Endothelial cell of umbilical vein (primary cell): ENCODE data around the gene TMEM38A. TPM values are rescaled to one million over a fixed set of nuclear protein-coding genes. Genes with fewer than 3 reads are reported as not detected.

ENCODE experiments used
- BruUV-seq: library from RNA; stranded (reverse); fragments of 400-500 nt; replicated peaks from 2 replicates; lab custom pipeline; 2021; lab: Mats Ljungman, UMichigan
- CTCF ChIA-PET: fragments of 300-600, 350-600 bp; sonication (Branson Sonifier 250); formaldehyde crosslinking; loops from one replicate; lab custom pipeline; 2021; ENCODE audit warnings: antibody characterized with exemption, inconsistent platforms; lab: Charles Lee
- POLR2A ChIA-PET: fragments of 300-600, 350-600 bp; sonication (Branson Sonifier 250); formaldehyde crosslinking; loops from one replicate; lab custom pipeline; 2021; ENCODE audit warnings: antibody characterized with exemption, inconsistent platforms; lab: Charles Lee
- DNase-seq: peaks from one replicate; pipeline ENCODE4 v3.0.0-alpha.2; 2011; ENCODE audit warnings: low read depth, low spot score
- FAIRE-seq: peaks from 2 replicates; lab custom pipeline; 2011; peaks lifted over from hg19 to GRCh38; lab: Jason Lieb, UNC
- H2AFZ ChIP-seq: 2 replicates; pipeline ENCODE4 v1.6.0; 2012; ENCODE audit warnings: low read depth, low read length, control low read depth, inconsistent platforms
- H3K27ac ChIP-seq: 2 replicates; pipeline ENCODE4 v1.5.1; 2011; ENCODE audit warnings: low read depth, mild to moderate bottlenecking, control low read depth, low read length, moderate library complexity; ENCODE audit not compliant: insufficient read depth
- H3K27me3 ChIP-seq, 2 experiments: 2 replicates each; pipeline versions ENCODE4 v1.6.0 to v1.6.1; 2011; ENCODE audit warnings: low read length in 2 of 2, mixed read lengths in 1 of 2; ENCODE audit not compliant: control insufficient read depth in 2 of 2, insufficient read depth in 2 of 2
- H3K36me3 ChIP-seq, 2 experiments: 2 replicates in 1 of 2; 3 replicates in 1 of 2; pipeline ENCODE4 v1.5.1; 2011; ENCODE audit warnings: low read length in 2 of 2, mild to moderate bottlenecking in 1 of 2, moderate library complexity in 1 of 2; ENCODE audit not compliant: control insufficient read depth in 2 of 2, insufficient read depth in 2 of 2; ENCODE audit errors: extremely low read depth in 1 of 2
- H3K4me1 ChIP-seq: 3 replicates; pipeline ENCODE4 v1.5.1; 2011; ENCODE audit warnings: mild to moderate bottlenecking, low read length; ENCODE audit not compliant: control insufficient read depth, insufficient read depth; ENCODE audit errors: extremely low read depth
- H3K4me2 ChIP-seq: 2 replicates; pipeline ENCODE4 v1.6.1; 2011; ENCODE audit warnings: low read length, control low read depth, mixed read lengths; ENCODE audit not compliant: insufficient read depth
- H3K4me3 ChIP-seq, 3 experiments: fragments of 200-600 bp in 1 of 3; sonication (generic), shearing (Covaris generic) in 1 of 3; replicated peaks in 1 of 3; 2 replicates each; pipeline ENCODE4 v1.5.1; 2011 to 2016; ENCODE audit warnings: control low read depth in 3 of 3, low read length in 3 of 3, mild to moderate bottlenecking in 2 of 3, inconsistent platforms in 1 of 3, low read depth in 1 of 3, moderate library complexity in 1 of 3; ENCODE audit not compliant: insufficient read depth in 1 of 3
- H3K79me2 ChIP-seq: 2 replicates; pipeline ENCODE4 v1.6.0; 2012; ENCODE audit warnings: low read length, inconsistent platforms; ENCODE audit not compliant: control insufficient read depth, insufficient read depth
- H3K9ac ChIP-seq: replicated peaks from 2 replicates; pipeline ENCODE3; 2011; ENCODE audit warnings: low read length, control low read depth; ENCODE audit not compliant: insufficient read depth; ENCODE audit errors: extremely low read depth
- H3K9me1 ChIP-seq: replicated peaks from 3 replicates; pipeline ENCODE4 v1.6.0; 2011; ENCODE audit warnings: mild to moderate bottlenecking, low read length; ENCODE audit not compliant: control insufficient read depth, insufficient read depth; ENCODE audit errors: extremely low read depth
- H3K9me3 ChIP-seq: replicated peaks from 2 replicates; pipeline ENCODE4 v1.5.1; 2012; ENCODE audit warnings: low read length, inconsistent platforms; ENCODE audit not compliant: control insufficient read depth, insufficient read depth
- H4K20me1 ChIP-seq: replicated peaks from 2 replicates; pipeline ENCODE3; 2011; ENCODE audit warnings: mild to moderate bottlenecking, low read length; ENCODE audit not compliant: control insufficient read depth, insufficient read depth; ENCODE audit errors: extremely low read depth
- EZH2 ChIP-seq: IDR thresholded peaks from 2 replicates; pipeline ENCODE4 v1.6.1; 2012; ENCODE audit warnings: borderline replicate concordance, low read depth, mild to moderate bottlenecking, moderate library complexity, low read length, inconsistent platforms; ENCODE audit not compliant: severe bottlenecking
- FOS ChIP-seq: IDR thresholded peaks from 2 replicates; pipeline ENCODE4 v1.6.1; 2011; ENCODE audit warnings: mild to moderate bottlenecking, low read length, moderate library complexity, borderline replicate concordance; ENCODE audit not compliant: insufficient read depth
- GATA2 ChIP-seq: IDR thresholded peaks from 2 replicates; pipeline ENCODE4 v1.7.0; 2011; ENCODE audit warnings: low read depth, mild to moderate bottlenecking, moderate library complexity, mixed read lengths, low read length; ENCODE audit not compliant: insufficient read length, insufficient read depth
- JUN ChIP-seq: IDR thresholded peaks from 2 replicates; pipeline ENCODE4 v1.6.1; 2011; ENCODE audit warnings: borderline replicate concordance, low read depth; ENCODE audit not compliant: insufficient read length, insufficient read depth
- MAX ChIP-seq: IDR thresholded peaks from 2 replicates; pipeline ENCODE4 v1.6.1; 2011; ENCODE audit not compliant: insufficient read depth, insufficient read length
- MYC ChIP-seq: IDR thresholded peaks from one replicate; pipeline ENCODE4 v1.6.1; 2011; ENCODE audit warnings: mild to moderate bottlenecking, low read depth, low read length
- POLR2A ChIP-seq: IDR thresholded peaks from 2 replicates; pipeline ENCODE4 v1.6.1; 2012; ENCODE audit warnings: low read depth, mild to moderate bottlenecking, control low read depth, low read length
- POLR2AphosphoS5 ChIP-seq: IDR thresholded peaks from 2 replicates; pipeline ENCODE4 v1.6.1; 2012; ENCODE audit warnings: low read depth, mild to moderate bottlenecking, control low read depth, low read length, moderate library complexity; ENCODE audit not compliant: insufficient read depth
- dilution Hi-C: fragments of 300-500 bp; cut with MboI; formaldehyde crosslinking; loops from one replicate; pipeline ENCODE4 v1.15.0; 2019; ENCODE audit warnings: low sequenced_read_pairs; ENCODE audit not compliant: extremely low pct_ligation_motif_present
- intact Hi-C: fragments of 100-400 bp; cut with micrococcal nuclease; formaldehyde crosslinking; loops from one replicate; pipeline ENCODE4 v1.10.0; 2022
- polyA plus RNA-seq, 4 experiments: library from polyadenylated mRNA; depleted of rRNA in 3 of 4; stranded (reverse) in 3 of 4; unstranded in 1 of 4; fragments of >200 nt; gene quantifications; 2 replicates each; pipeline versions ENCODE4 v1.2.1 to v1.2.3, GENCODE V29; 2011 to 2012; ENCODE audit warnings: missing spikeins in 1 of 4
- total RNA-seq: library from RNA; stranded (reverse); gene quantifications from 2 replicates; pipeline ENCODE4 v1.2.3, GENCODE V29; 2021
- TF ChIP-seq, protein P1 (sequence below), 2 donors: IDR thresholded peaks; 1 replicate in 1 of 2; 2 replicates in 1 of 2; pipeline ENCODE4 v1.5.1; 2011; ENCODE audit warnings: low read length in 2 of 2, mild to moderate bottlenecking in 2 of 2, moderate library complexity in 2 of 2, control low read depth in 1 of 2, inconsistent platforms in 1 of 2, low read depth in 1 of 2; ENCODE audit not compliant: insufficient read depth in 1 of 2; ENCODE audit errors: extremely low read depth in 1 of 2

Gene TMEM38A
- total and polyA plus RNA-seq, 2 donors (not counting 3 experiments of a cell fraction or from before 2014, with no cell fraction given): 1.6 TPM

DNA sequence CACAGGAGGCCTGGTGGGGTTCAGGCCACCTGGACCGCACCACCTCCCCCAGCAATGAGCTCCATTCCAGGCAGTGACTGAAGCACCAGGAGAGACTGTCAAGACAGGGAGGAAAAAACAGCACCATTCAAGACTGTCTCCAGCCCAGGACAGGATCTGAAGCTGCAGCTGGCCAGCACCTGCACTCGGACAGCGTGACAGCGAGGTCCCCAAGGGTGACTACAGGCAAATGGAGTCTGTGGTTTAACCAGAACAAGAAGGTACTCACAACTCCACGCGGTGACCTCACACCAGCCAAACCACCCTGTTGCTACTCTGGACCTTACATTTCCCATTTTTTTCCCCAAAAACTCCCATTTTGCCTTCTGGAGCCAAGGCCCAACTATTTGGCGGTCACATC lies 42.7 kb upstream of the TMEM38A start:
- dilution Hi-C loops: no loop called here
- ChIA-PET CTCF (interaction anchor here (0.7 kb wide), 1 partner anchor 8 kb away, joined by 3 read pairs; no protein-coding TSS in a partner anchor), POLR2A (no interaction called here)
- no peaks in the 10 kb centered on the region for H3K9me3 ChIP-seq
- no peaks in the 10 kb centered on the region for H3K4me1 ChIP-seq
- BruUV-seq: no TSS peak
- no peaks in the 10 kb centered on the region for H3K9me1 ChIP-seq
- H3K4me2 ChIP-seq: no peak overlapping the region
- no peak overlapping the region for H3K27ac ChIP-seq
- no peak for TF ChIP-seq JUN
- TF ChIP-seq MYC: no peak
- no peak for TF ChIP-seq GATA2
- TF ChIP-seq FOS: no peak
- TF ChIP-seq MAX: no peak
- no peak for TF ChIP-seq POLR2AphosphoS5
- TF ChIP-seq, protein P1, sequence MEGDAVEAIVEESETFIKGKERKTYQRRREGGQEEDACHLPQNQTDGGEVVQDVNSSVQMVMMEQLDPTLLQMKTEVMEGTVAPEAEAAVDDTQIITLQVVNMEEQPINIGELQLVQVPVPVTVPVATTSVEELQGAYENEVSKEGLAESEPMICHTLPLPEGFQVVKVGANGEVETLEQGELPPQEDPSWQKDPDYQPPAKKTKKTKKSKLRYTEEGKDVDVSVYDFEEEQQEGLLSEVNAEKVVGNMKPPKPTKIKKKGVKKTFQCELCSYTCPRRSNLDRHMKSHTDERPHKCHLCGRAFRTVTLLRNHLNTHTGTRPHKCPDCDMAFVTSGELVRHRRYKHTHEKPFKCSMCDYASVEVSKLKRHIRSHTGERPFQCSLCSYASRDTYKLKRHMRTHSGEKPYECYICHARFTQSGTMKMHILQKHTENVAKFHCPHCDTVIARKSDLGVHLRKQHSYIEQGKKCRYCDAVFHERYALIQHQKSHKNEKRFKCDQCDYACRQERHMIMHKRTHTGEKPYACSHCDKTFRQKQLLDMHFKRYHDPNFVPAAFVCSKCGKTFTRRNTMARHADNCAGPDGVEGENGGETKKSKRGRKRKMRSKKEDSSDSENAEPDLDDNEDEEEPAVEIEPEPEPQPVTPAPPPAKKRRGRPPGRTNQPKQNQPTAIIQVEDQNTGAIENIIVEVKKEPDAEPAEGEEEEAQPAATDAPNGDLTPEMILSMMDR (IDR thresholded peaks at IDR 0.05; ENCODE audit: extremely low read depth in 1 of 2, insufficient read depth in 1 of 2, low read depth in 1 of 2, low read length in 2 of 2): no peak
- TF ChIP-seq EZH2: no peak
- no peak for TF ChIP-seq POLR2A
- no peak overlapping the region for H3K4me3 ChIP-seq
- H4K20me1 ChIP-seq: no peaks in the 10 kb centered on the region
- FAIRE-seq (no peak), DNase-seq (no peak)
- no peak overlapping the region for H2AFZ ChIP-seq
- no peaks in the 10 kb centered on the region for H3K36me3 ChIP-seq
- intact Hi-C loops: no loop called here
- peaks cover 98% of the 10 kb centered on the region for H3K79me2 ChIP-seq
- H3K27me3 ChIP-seq: no peaks in the 10 kb centered on the region
- no peak overlapping the region for H3K9ac ChIP-seq
